OCI-LY1 (cell line): ENCODE results near the gene CHGA.

Source experiments
- H2AFZ ChIP-seq: fragments of 200-600 bp; sonication (generic), shearing (Covaris generic); 2 replicates; pipeline ENCODE4 v1.6.0; 2014; ENCODE audit warnings: antibody characterized with exemption, mild to moderate bottlenecking, low read length
- H3F3A ChIP-seq: fragments of 200-600 bp; sonication (generic), shearing (Covaris generic); 2 replicates; pipeline ENCODE4 v1.6.0; 2014; ENCODE audit warnings: mild to moderate bottlenecking, antibody characterized with exemption, low read length, moderate library complexity; ENCODE audit not compliant: insufficient read depth
- H3K27ac ChIP-seq: fragments of 200-600 bp; sonication (generic); 2 replicates; pipeline ENCODE4 v1.5.1; 2014; ENCODE audit warnings: low read length, mixed run types, mild to moderate bottlenecking, low read depth; ENCODE audit not compliant: poor library complexity, severe bottlenecking
- H3K27me3 ChIP-seq: fragments of 200-600 bp; sonication (generic); 2 replicates; pipeline ENCODE4 v1.6.0; 2014; ENCODE audit warnings: antibody characterized with exemption, mild to moderate bottlenecking, low read length, moderate library complexity; ENCODE audit not compliant: insufficient read depth
- H3K36me3 ChIP-seq: fragments of 200-600 bp; sonication (generic); 2 replicates; pipeline ENCODE4 v1.6.1; 2014; ENCODE audit warnings: mild to moderate bottlenecking, antibody characterized with exemption, low read length, moderate library complexity, mixed read lengths; ENCODE audit not compliant: insufficient read depth
- H3K4me1 ChIP-seq: fragments of 200-600 bp; sonication (generic); 2 replicates; pipeline ENCODE4 v1.5.1; 2014; ENCODE audit warnings: mild to moderate bottlenecking, low read length, moderate library complexity; ENCODE audit not compliant: insufficient read depth, severe bottlenecking
- H3K4me2 ChIP-seq: fragments of 200-600 bp; sonication (generic), shearing (Covaris generic); 2 replicates; pipeline ENCODE4 v1.6.1; 2014; ENCODE audit warnings: low read length
- H3K4me3 ChIP-seq: fragments of 200-600 bp; sonication (generic); 2 replicates; pipeline ENCODE4 v1.5.1; 2014; ENCODE audit warnings: low read length, low read depth, mild to moderate bottlenecking, mixed read lengths; ENCODE audit not compliant: poor library complexity, severe bottlenecking
- H3K79me2 ChIP-seq: fragments of 200-600 bp; shearing (Covaris generic); 2 replicates; pipeline ENCODE4 v1.6.1; 2016; ENCODE audit warnings: mixed run types, low read length, mixed read lengths; ENCODE audit not compliant: insufficient read depth
- H3K9ac ChIP-seq: fragments of 200-600 bp; sonication (generic), shearing (Covaris generic); 2 replicates; pipeline ENCODE4 v1.6.1; 2014; ENCODE audit warnings: mild to moderate bottlenecking, low read length, mixed read lengths
- H3K9me2 ChIP-seq: fragments of 200-600 bp; sonication (generic), shearing (Covaris generic); 2 replicates; pipeline ENCODE4 v1.6.1; 2014; ENCODE audit warnings: low read depth, mild to moderate bottlenecking, low read length, mixed read lengths
- H3K9me3 ChIP-seq: fragments of 200-600 bp; shearing (Covaris generic); 2 replicates; pipeline ENCODE4 v1.6.1; 2014; ENCODE audit warnings: low read length, mixed read lengths
- H4K20me1 ChIP-seq: fragments of 200-600 bp; sonication (generic), shearing (Covaris generic); 2 replicates; pipeline ENCODE4 v1.6.0; 2016; ENCODE audit warnings: mild to moderate bottlenecking, low read length; ENCODE audit not compliant: insufficient read depth
- CTCF ChIP-seq: fragments of 200-600 bp; sonication (generic), shearing (Covaris generic); IDR thresholded peaks from 2 replicates; pipeline ENCODE4 v1.5.1; 2017; ENCODE audit warnings: mild to moderate bottlenecking, antibody characterized with exemption, low read length, moderate library complexity, mixed read lengths
- EZH2 ChIP-seq: fragments of 200-600 bp; sonication (generic), shearing (Covaris generic); IDR thresholded peaks from 2 replicates; pipeline ENCODE4 v1.8.0; 2017; ENCODE audit warnings: borderline replicate concordance, mixed run types, mild to moderate bottlenecking, antibody characterized with exemption, low read length, moderate library complexity, mixed read lengths

CHGA gene

DNA sequence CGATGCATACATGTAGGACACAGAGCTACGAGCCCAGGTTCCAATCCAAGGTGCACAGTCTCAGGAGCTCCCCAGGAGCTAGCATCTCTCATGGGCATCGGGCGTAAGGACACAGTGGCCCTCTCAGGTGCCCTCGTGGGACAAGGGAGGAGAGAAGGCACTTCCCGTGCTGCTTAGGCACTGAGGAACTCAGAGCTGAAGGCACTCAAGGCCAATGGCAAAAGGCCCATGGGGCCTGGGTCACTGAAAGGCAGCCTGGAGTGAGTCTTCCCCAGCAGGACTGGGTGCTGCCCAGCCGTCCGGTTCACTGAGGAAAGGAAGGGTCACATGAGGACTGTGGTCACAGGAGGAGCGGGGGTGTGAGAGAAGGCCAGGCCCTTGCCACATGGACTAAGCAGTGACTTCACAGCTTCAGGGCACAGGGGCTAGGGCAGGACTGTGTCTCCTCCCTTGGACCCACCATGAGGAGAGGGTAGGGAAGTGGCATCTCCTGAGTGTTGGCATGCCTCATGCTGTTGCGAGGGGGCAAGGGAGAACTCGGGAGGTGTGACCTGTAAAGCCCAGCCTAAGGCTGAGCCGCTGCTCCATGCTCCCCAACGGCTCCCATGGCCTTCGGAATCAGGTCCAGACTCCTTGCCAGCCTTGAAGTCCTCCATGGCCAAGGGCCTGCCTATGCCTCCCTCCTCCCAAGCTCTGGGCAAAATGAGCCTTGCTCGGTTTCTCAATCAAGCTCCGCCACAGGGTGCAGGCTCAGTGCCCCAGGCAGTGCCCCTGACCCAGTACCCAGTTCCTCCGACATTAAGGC, 51.8 kb downstream of the CHGA start:
- Histone ChIP-seq H4K20me1 (no peaks in the 10 kb centered on the region), H3K27me3 (no peaks in the 10 kb centered on the region; the same call in 1 of the 2 replicates), H3K79me2 (no peaks in the 10 kb centered on the region), H2AFZ (no peak overlapping the region), H3K4me2 (no peak overlapping the region), H3F3A (no peaks in the 10 kb centered on the region), H3K4me1 (no peaks in the 10 kb centered on the region), H3K9me2 (no peaks in the 10 kb centered on the region), H3K9me3 (peaks cover 9% of the 10 kb centered on the region; the same call in 1 of the 2 replicates), H3K36me3 (no peaks in the 10 kb centered on the region), H3K4me3 (no peak overlapping the region), H3K27ac (no peak overlapping the region), H3K9ac (no peak overlapping the region)
- TF ChIP-seq EZH2 = no peak
- no peak for TF ChIP-seq CTCF

DNA sequence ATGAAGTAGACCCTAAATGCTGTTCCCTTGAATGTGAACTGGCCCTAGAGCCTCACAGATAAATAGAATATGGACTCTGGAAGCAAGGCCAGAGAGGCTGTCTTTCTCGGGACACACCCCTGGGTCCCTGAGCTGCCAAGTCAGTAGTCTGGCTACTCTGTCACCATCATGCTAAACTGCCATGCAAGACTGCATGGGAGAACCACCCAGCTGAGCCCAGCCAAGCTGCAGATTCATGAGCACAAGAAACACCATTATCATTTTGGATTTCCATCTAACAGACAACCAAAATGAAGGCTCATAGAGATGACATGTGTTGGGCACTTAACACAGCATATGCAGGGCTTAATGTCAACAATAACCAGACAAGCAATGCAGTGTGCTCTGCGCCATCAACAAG, 53.3 kb downstream of the CHGA start:
- no peak overlapping the region for H3K9ac ChIP-seq
- no peak overlapping the region for H3K4me3 ChIP-seq
- H3K36me3 ChIP-seq = no peaks in the 10 kb centered on the region
- no peaks in the 10 kb centered on the region for H3F3A ChIP-seq
- no peaks in the 10 kb centered on the region for H4K20me1 ChIP-seq
- TF ChIP-seq EZH2 = no peak
- no peak for TF ChIP-seq CTCF
- peaks cover 9% of the 10 kb centered on the region; the same call in 1 of the 2 replicates for H3K9me3 ChIP-seq
- H3K27ac ChIP-seq = no peak overlapping the region
- H3K27me3 ChIP-seq = no peaks in the 10 kb centered on the region; the same call in 1 of the 2 replicates
- H3K9me2 ChIP-seq = no peaks in the 10 kb centered on the region
- no peak overlapping the region for H2AFZ ChIP-seq
- no peaks in the 10 kb centered on the region for H3K4me1 ChIP-seq
- no peaks in the 10 kb centered on the region for H3K79me2 ChIP-seq
- no peak overlapping the region for H3K4me2 ChIP-seq

DNA sequence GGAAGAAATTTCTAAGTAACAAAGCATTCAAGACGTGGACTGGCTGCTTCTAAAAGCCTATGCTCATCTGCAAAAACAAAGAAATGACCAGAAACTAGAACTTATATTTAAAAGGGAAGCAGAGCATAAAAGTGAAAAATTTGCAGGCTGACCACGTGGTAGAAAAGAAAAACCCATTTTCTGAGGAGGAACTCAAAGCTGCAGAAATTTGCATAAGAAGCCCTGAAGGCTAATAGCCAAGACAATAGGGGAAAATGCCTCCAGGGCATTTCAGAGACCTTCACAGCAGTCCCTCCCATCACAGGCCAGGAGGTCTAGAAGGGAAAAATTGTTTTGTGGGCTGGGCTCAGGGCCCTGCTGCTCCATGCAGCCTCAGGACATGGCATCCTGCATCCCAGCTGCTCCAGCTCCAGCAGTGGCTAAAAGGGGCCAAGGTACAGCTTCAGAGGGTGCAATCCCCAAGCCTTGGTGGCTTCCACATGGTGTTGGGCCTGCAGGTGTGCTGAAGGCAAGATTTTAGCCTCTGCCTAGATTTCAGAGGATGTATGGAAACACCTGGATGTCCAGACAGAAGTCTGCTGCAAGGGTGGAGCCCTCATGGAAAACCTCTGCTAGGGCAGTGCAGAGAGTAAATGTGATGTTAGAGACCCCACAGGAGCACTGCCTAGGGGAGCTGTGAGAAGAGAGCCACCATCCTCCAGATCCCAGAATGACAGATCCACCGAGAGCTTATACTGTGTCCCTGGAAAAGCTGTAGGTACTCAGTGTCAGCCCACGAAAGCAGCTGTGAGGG, 55.5 kb downstream of the CHGA start:
- Histone ChIP-seq H3K27ac (no peak overlapping the region), H3K4me3 (no peak overlapping the region), H3K9me2 (no peaks in the 10 kb centered on the region), H3K4me1 (no peaks in the 10 kb centered on the region), H3K9ac (no peak overlapping the region), H3K27me3 (no peaks in the 10 kb centered on the region), H3K36me3 (no peaks in the 10 kb centered on the region), H3F3A (no peaks in the 10 kb centered on the region), H3K79me2 (no peaks in the 10 kb centered on the region), H3K9me3 (peaks cover 9% of the 10 kb centered on the region; the same call in 1 of the 2 replicates), H3K4me2 (no peak overlapping the region), H2AFZ (no peak overlapping the region), H4K20me1 (no peaks in the 10 kb centered on the region)
- TF ChIP-seq EZH2 (no peak), CTCF (no peak)
